Measurements from ENCODE around the gene HPCA.
"Not testable (repeated sequence)": the region's sequence is repeated elsewhere in the genome, so short reads cannot be mapped to it uniquely, and the experiment has no call there.

HPCA gene

GRCh38 chr1:32903991-32904785 lies 17.9 kb downstream of the HPCA start:
- TF ChIP-seq, protein P1, sequence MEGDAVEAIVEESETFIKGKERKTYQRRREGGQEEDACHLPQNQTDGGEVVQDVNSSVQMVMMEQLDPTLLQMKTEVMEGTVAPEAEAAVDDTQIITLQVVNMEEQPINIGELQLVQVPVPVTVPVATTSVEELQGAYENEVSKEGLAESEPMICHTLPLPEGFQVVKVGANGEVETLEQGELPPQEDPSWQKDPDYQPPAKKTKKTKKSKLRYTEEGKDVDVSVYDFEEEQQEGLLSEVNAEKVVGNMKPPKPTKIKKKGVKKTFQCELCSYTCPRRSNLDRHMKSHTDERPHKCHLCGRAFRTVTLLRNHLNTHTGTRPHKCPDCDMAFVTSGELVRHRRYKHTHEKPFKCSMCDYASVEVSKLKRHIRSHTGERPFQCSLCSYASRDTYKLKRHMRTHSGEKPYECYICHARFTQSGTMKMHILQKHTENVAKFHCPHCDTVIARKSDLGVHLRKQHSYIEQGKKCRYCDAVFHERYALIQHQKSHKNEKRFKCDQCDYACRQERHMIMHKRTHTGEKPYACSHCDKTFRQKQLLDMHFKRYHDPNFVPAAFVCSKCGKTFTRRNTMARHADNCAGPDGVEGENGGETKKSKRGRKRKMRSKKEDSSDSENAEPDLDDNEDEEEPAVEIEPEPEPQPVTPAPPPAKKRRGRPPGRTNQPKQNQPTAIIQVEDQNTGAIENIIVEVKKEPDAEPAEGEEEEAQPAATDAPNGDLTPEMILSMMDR (IDR thresholded peaks at IDR 0.05; ENCODE audit: low read depth, low read length, missing control alignments), result no peak
- H3K4me3 ChIP-seq (replicated peaks; ENCODE audit: low read depth, low read length), result no peak overlapping the region
- DNase-seq (ENCODE audit: extremely low read depth, low read depth), result no peak

- DNase-seq (ENCODE audit: extremely low read depth, low read depth), result no peak
- TF ChIP-seq, protein P1 (IDR thresholded peaks at IDR 0.05; ENCODE audit: low read depth, low read length, missing control alignments), result no peak
- no peak overlapping the region for H3K4me3 ChIP-seq (replicated peaks; ENCODE audit: low read depth, low read length)
These were observed 18.5 kb downstream of the HPCA start for GRCh38 chr1:32904797-32905196.

DNA sequence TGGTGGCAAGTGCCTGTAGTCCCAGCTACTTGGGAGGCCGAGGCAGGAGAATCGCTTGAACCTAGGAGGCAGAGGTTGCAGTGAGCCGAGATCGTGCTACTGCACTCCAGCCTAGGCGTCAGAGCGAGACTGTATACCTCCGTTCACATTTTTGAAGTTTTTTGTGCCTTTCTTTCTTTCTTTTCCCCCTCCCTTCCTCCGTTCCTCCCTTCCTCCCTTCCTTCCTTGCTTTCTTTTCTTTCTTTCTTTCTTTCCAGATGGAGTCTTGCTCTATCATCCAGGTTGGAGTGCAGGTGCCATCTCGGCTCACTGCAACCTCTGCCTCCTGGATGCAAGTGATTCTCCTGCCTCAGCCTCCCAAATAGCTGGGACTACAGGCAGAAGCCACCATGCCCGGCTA lies 19.3 kb downstream of the HPCA start:
- not testable (repeated sequence) for DNase-seq (ENCODE audit: extremely low read depth, low read depth); H3K4me3 ChIP-seq (replicated peaks; ENCODE audit: low read depth, low read length)

GRCh38 chr1:32906654-32907053 lies 20.4 kb downstream of the HPCA start:
- TF ChIP-seq, protein P1 (IDR thresholded peaks at IDR 0.05; ENCODE audit: low read depth, low read length, missing control alignments), result no peak
- no peak overlapping the region for H3K4me3 ChIP-seq (replicated peaks; ENCODE audit: low read depth, low read length)

DNA sequence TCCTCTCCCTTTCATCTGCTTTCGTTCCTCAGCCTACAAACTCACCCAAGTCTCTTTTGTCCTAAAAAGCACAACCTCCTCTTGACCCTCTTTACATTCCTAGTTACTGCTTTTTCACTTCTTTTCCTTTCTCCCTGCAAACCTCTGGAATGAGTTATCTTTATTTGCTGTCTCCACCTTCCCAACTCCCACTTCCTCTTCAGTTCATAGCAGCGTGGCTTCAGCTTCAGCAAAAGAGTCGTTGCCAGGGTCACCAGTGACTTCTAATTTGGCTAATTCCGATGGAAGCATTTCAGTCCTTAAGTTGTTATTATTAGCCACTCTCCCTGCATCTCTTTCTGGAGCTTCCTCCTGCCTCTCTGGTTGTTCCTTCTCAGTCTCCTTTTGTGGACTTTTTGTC lies 21.1 kb downstream of the HPCA start:
- TF ChIP-seq, protein P1 (IDR thresholded peaks at IDR 0.05; ENCODE audit: low read depth, low read length, missing control alignments), result no peak

More at GRCh38 chr1:32906654-32907053, 20.4 kb downstream of the HPCA start:
- no peak for DNase-seq (ENCODE audit: extremely low read depth, low read depth)

DNA sequence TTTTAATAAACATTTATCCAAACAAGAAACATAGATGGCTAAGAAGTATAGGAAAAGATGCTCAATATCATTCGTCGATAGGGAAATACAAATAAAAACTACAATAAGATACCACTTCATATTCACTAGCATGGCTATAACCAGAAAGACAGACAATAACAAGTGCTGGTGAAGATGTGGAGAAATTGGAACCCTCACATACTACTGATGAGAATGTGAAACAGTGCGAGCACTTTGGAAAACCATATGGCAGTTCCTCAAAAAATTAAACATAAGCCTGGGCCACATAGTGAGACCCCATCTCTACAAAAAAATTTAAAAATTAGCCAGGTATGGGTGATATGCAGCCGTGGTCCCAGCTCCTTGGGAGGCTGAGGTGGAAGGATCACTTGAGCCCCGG lies 24.0 kb downstream of the HPCA start:
- no peak overlapping the region for H3K4me3 ChIP-seq (replicated peaks; ENCODE audit: low read depth, low read length)
- no peak for DNase-seq (ENCODE audit: extremely low read depth, low read depth)
- TF ChIP-seq, protein P1 (IDR thresholded peaks at IDR 0.05; ENCODE audit: low read depth, low read length, missing control alignments), result no peak

More for the DNA sequence above, 21.1 kb downstream of the HPCA start:
- H3K4me3 ChIP-seq (replicated peaks; ENCODE audit: low read depth, low read length), result no peak overlapping the region
- DNase-seq (ENCODE audit: extremely low read depth, low read depth), result no peak

DNA sequence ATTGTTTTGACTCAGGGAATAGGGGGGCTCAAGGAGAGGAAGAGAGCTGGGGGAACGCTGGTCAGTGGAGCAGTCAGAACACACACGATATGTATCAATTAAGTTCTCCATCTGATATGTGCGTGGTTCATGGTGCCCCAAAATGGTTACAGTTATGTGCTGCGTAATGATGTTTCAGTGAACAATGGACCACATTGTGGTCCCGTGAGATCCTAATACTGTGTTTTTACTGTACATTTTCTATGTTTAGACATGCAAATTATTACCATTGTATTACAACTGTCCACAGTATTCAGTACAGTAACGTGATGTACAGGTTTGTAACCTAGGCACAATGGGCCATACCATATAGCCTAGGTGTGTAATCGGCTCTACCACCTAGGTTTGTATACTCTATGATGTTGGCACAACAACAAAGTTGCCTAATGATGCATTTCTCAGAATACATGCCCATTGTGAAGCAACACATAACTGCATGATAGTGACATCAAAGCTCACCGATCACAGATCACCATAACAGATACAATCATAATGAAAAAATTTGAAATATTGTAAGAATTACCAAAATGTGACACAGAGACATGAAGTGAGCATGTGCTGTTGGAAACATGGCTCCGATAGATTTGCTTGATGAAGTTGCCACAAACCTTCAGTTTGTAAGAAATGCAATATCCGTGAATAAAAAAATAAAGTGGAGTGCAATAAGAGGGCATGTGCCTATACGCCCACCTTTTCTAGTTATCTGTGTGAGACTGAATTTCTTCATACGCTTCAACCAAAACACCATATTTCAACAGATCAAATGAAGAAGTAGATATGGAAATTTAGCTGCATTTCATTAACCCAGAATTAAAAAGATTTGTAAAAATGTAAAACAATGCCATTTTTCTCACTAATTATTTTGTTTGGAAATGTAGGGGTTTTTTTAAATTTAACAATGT lies 29.7 kb downstream of the HPCA start:
- H3K4me3 ChIP-seq (replicated peaks; ENCODE audit: low read depth, low read length), result no peak overlapping the region
- TF ChIP-seq, protein P1 (IDR thresholded peaks at IDR 0.05; ENCODE audit: low read depth, low read length, missing control alignments), result no peak
- no peak for DNase-seq (ENCODE audit: extremely low read depth, low read depth)

All from HFF-Myc (cell line).